HepG2 (cell line): ENCODE measurements around the gene ZC2HC1B. TPM values are rescaled to one million over a fixed set of nuclear protein-coding genes. Genes with fewer than 3 reads are reported as not detected.
A peak's percentile ranks its signal among the peaks of the same experiment; 100 is the strongest.

Source experiments
- AKAP8 ChIP-seq: sonication (generic); formaldehyde crosslinking; IDR thresholded peaks from 2 replicates; pipeline ENCODE4 v1.5.1; 2020; ENCODE audit warnings: mild to moderate bottlenecking, missing genetic modification reagents
- ASH2L ChIP-seq: fragments of 300-600, 200-600 bp; sonication (generic); IDR thresholded peaks from 2 replicates; pipeline ENCODE4 v1.7.0; 2017; ENCODE audit warnings: low read depth, mild to moderate bottlenecking, moderate library complexity, mixed read lengths, low read length; ENCODE audit not compliant: insufficient read length
- ATAD3A ChIP-seq: sonication (generic); formaldehyde crosslinking; IDR thresholded peaks from 2 replicates; pipeline ENCODE4 v1.4.0; 2020; ENCODE audit warnings: missing genetic modification reagents
- BRCA1 ChIP-seq: sonication (generic); formaldehyde crosslinking; IDR thresholded peaks from 2 replicates; pipeline ENCODE4 v1.4.0; 2020; ENCODE audit warnings: missing genetic modification reagents
- CENPX ChIP-seq: sonication (generic); formaldehyde crosslinking; IDR thresholded peaks from 2 replicates; pipeline ENCODE4 v1.9.0; 2021; ENCODE audit warnings: mild to moderate bottlenecking, missing genetic modification reagents, moderate library complexity
- FOXJ3 ChIP-seq: sonication (generic); formaldehyde crosslinking; IDR thresholded peaks from 2 replicates; pipeline ENCODE4 v1.4.0; 2020; ENCODE audit warnings: missing genetic modification reagents, mild to moderate bottlenecking, borderline replicate concordance
- GATAD2A ChIP-seq: IDR thresholded peaks from 2 replicates; pipeline ENCODE4 v1.6.1; 2016
- GZF1 ChIP-seq: sonication (generic); formaldehyde crosslinking; IDR thresholded peaks from 2 replicates; pipeline ENCODE4 v1.5.1; 2020; ENCODE audit warnings: mild to moderate bottlenecking, missing genetic modification reagents
- IKZF4 ChIP-seq: sonication (generic); formaldehyde crosslinking; IDR thresholded peaks from 2 replicates; pipeline ENCODE4 v1.5.1; 2020; ENCODE audit warnings: borderline replicate concordance, mild to moderate bottlenecking, low read depth, missing genetic modification reagents; ENCODE audit errors: not compliant biosample characterization
- LBX2 ChIP-seq: sonication (generic); formaldehyde crosslinking; IDR thresholded peaks from 2 replicates; pipeline ENCODE4 v1.5.0; 2020; ENCODE audit warnings: missing genetic modification reagents, mild to moderate bottlenecking, borderline replicate concordance
- NCOR1 ChIP-seq: fragments of 200-600 bp; sonication (generic); IDR thresholded peaks from 2 replicates; pipeline ENCODE4 v1.7.0; 2017; ENCODE audit warnings: antibody characterized with exemption, low read length, borderline replicate concordance
- PPARG ChIP-seq: conservative IDR thresholded peaks from 2 replicates; pipeline ENCODE4 v1.6.1; 2016; ENCODE audit warnings: missing biosample characterization, missing genetic modification reagents
- TBL1XR1 ChIP-seq: fragments of 150-350 bp; IDR thresholded peaks from 2 replicates; pipeline ENCODE4 v1.6.1; 2014; ENCODE audit warnings: borderline replicate concordance, low read length; ENCODE audit not compliant: partially characterized antibody
- YY1 ChIP-seq: IDR thresholded peaks from 2 replicates; pipeline ENCODE4 v1.6.1; 2011; ENCODE audit warnings: low read length, low read depth, moderate library complexity, mild to moderate bottlenecking; ENCODE audit not compliant: insufficient read depth, insufficient replicate concordance
- ZBTB4 ChIP-seq: sonication (generic); formaldehyde crosslinking; IDR thresholded peaks from 2 replicates; pipeline ENCODE4 v1.4.0; 2020; ENCODE audit warnings: missing genetic modification reagents, mild to moderate bottlenecking, borderline replicate concordance
- ZNF446 ChIP-seq: sonication (generic); formaldehyde crosslinking; IDR thresholded peaks from 2 replicates; pipeline ENCODE4 v1.5.0; 2020; ENCODE audit warnings: mild to moderate bottlenecking, missing genetic modification reagents
- polyA plus RNA-seq, 8 experiments: library from polyadenylated mRNA; depleted of rRNA in 3 of 8; stranded (reverse) in 7 of 8; unstranded in 1 of 8; fragments of >200 nt; fragmentation: Illumina TruSeq in 4 of 8; extraction: Trizol in 4 of 8; gene quantifications; 2 replicates each; pipeline versions ENCODE4 v1.2.1 to v1.2.3, GENCODE V29; 2011 to 2016; ENCODE audit warnings: low read depth in 4 of 8, missing spikeins in 1 of 8, mixed read lengths in 1 of 8; ENCODE audit not compliant: insufficient read depth in 1 of 8
- total RNA-seq, 5 experiments: library from RNA; depleted of rRNA; stranded (reverse); fragments of >200 nt; fragmentation: Illumina TruSeq; extraction: Trizol; gene quantifications; 2 replicates each; pipeline ENCODE4 v1.2.3, GENCODE V29; 2016; ENCODE audit warnings: low read depth in 1 of 5
- TF ChIP-seq, protein P1 (sequence below): sonication (generic); formaldehyde crosslinking; IDR thresholded peaks from 2 replicates; pipeline ENCODE4 v1.4.0; 2020; ENCODE audit warnings: missing genetic modification reagents, borderline replicate concordance
- TF ChIP-seq, protein P2 (sequence below): sonication (generic); formaldehyde crosslinking; IDR thresholded peaks from 2 replicates; pipeline ENCODE4 v1.8.1; 2023; ENCODE audit warnings: missing genetic modification reagents, inconsistent platforms, borderline replicate concordance

The ZC2HC1B gene
- total and polyA plus RNA-seq, 2 of the 13 experiments (the other 11 are each of a cell fraction or from before 2014, with no cell fraction given), result not detected

DNA sequence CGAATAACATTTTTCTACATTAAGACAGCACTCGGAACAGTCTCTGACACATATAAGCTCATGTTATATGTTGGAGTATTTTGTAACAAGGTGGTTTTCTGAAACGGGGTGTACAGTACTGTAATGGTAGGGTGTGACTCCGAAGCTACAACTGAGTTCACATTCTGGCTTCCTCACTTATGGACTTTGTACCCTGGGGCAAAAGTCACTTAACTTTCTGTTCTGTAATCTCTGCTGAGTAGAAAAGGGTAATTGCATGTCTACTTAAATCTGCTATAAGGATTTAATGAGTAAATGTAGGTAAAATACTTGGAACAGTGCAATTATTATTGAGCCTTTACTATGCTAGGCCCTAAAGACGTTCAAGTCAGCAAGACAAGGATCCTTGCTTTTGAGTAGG lies 25.9 kb upstream of the ZC2HC1B start (continued):
- TF ChIP-seq ZBTB4 (no peak), PPARG (peak; percentile 68; the same call in 1 of the 2 replicates), CENPX (CRISPR knock-in tag) (no peak), TBL1XR1 (no peak), NCOR1 (peak; percentile 83), LBX2 (no peak), GZF1 (CRISPR knock-in tag) (no peak), GATAD2A (CRISPR knock-in tag) (0 out of 2 replicates have a peak, but pooled peaks have one; percentile 12), ASH2L (peak; percentile 19), IKZF4 (no peak), YY1 (no peak), ZNF446 (no peak), BRCA1 (CRISPR knock-in tag) (no peak), FOXJ3 (no peak), AKAP8 (CRISPR knock-in tag) (no peak), ATAD3A (no peak)
- TF ChIP-seq, protein P1, sequence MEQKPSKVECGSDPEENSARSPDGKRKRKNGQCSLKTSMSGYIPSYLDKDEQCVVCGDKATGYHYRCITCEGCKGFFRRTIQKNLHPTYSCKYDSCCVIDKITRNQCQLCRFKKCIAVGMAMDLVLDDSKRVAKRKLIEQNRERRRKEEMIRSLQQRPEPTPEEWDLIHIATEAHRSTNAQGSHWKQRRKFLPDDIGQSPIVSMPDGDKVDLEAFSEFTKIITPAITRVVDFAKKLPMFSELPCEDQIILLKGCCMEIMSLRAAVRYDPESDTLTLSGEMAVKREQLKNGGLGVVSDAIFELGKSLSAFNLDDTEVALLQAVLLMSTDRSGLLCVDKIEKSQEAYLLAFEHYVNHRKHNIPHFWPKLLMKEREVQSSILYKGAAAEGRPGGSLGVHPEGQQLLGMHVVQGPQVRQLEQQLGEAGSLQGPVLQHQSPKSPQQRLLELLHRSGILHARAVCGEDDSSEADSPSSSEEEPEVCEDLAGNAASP (CRISPR knock-in tag), result no peak
- TF ChIP-seq, protein P2, sequence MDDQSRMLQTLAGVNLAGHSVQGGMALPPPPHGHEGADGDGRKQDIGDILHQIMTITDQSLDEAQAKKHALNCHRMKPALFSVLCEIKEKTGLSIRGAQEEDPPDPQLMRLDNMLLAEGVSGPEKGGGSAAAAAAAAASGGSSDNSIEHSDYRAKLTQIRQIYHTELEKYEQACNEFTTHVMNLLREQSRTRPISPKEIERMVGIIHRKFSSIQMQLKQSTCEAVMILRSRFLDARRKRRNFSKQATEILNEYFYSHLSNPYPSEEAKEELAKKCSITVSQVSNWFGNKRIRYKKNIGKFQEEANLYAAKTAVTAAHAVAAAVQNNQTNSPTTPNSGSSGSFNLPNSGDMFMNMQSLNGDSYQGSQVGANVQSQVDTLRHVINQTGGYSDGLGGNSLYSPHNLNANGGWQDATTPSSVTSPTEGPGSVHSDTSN (CRISPR knock-in tag), result no peak
